Measurements from ENCODE around the gene AFAP1L1. TPM values are rescaled to one million over a fixed set of nuclear protein-coding genes. Genes with fewer than 3 reads are reported as not detected.

Gene AFAP1L1
- total RNA-seq, 1 donor from 2014 or later = not detected

GRCh38 chr5:149279661-149280060 lies 8.0 kb downstream of the AFAP1L1 start:
- TF ChIP-seq CTCF (IDR thresholded peaks at IDR 0.05) = no peak
- DNase-seq (no peak), ATAC-seq (ENCODE audit: low read depth) (no peak)
- intact Hi-C loops (cut with micrococcal nuclease) = loop anchor here (10.0 kb wide), 1 partner anchor 545 kb away; no protein-coding TSS in a partner anchor
- no peak overlapping the region for H3K4me3 Mint-ChIP-seq
- ChIA-PET CTCF (no interaction called here), POLR2A (no interaction called here)
- peaks cover 32% of the 10 kb centered on the region for H3K27me3 Mint-ChIP-seq
- H3K9me3 Mint-ChIP-seq = no peaks in the 10 kb centered on the region
- H3K4me1 Mint-ChIP-seq = no peaks in the 10 kb centered on the region
- H3K27ac Mint-ChIP-seq = no peak overlapping the region
- H3K36me3 Mint-ChIP-seq (ENCODE audit: low read depth) = no peaks in the 10 kb centered on the region

- ATAC-seq (ENCODE audit: low read depth) = no peak
- no peak for TF ChIP-seq CTCF (IDR thresholded peaks at IDR 0.05)
- POLR2A ChIA-PET = no interaction called here
Observed at GRCh38 chr5:149280124-149280523, 8.5 kb downstream of the AFAP1L1 start.

GRCh38 chr5:149280802-149281201 lies 9.1 kb downstream of the AFAP1L1 start:
- ATAC-seq (ENCODE audit: low read depth) (no peak), DNase-seq (no peak)
- no peak overlapping the region for H3K27ac Mint-ChIP-seq
- H3K4me1 Mint-ChIP-seq = no peaks in the 10 kb centered on the region
- peaks cover 32% of the 10 kb centered on the region for H3K27me3 Mint-ChIP-seq
- ChIA-PET CTCF (no interaction called here), POLR2A (no interaction called here)
- H3K36me3 Mint-ChIP-seq (ENCODE audit: low read depth) = no peaks in the 10 kb centered on the region
- intact Hi-C loops (cut with micrococcal nuclease) = no loop called here
- TF ChIP-seq CTCF (IDR thresholded peaks at IDR 0.05) = no peak
- H3K4me3 Mint-ChIP-seq = no peak overlapping the region
- no peaks in the 10 kb centered on the region for H3K9me3 Mint-ChIP-seq

More at GRCh38 chr5:149280124-149280523, 8.5 kb downstream of the AFAP1L1 start:
- CTCF ChIA-PET = no interaction called here
- H3K4me1 Mint-ChIP-seq = no peaks in the 10 kb centered on the region
- H3K4me3 Mint-ChIP-seq = no peak overlapping the region
- H3K36me3 Mint-ChIP-seq (ENCODE audit: low read depth) = no peaks in the 10 kb centered on the region
- intact Hi-C loops (cut with micrococcal nuclease) = no loop called here
- peaks cover 32% of the 10 kb centered on the region for H3K27me3 Mint-ChIP-seq
- no peaks in the 10 kb centered on the region for H3K9me3 Mint-ChIP-seq
- H3K27ac Mint-ChIP-seq = no peak overlapping the region
- no peak for DNase-seq

- no peak overlapping the region for H3K4me3 Mint-ChIP-seq
- ChIA-PET CTCF (no interaction called here), POLR2A (no interaction called here)
- H3K27ac Mint-ChIP-seq = no peak overlapping the region
- no peak for DNase-seq
- intact Hi-C loops (cut with micrococcal nuclease) = no loop called here
- H3K36me3 Mint-ChIP-seq (ENCODE audit: low read depth) = no peaks in the 10 kb centered on the region
- ATAC-seq (ENCODE audit: low read depth) = no peak
- no peak for TF ChIP-seq CTCF (IDR thresholded peaks at IDR 0.05)
- H3K9me3 Mint-ChIP-seq = no peaks in the 10 kb centered on the region
- H3K27me3 Mint-ChIP-seq = peaks cover 28% of the 10 kb centered on the region
- H3K4me1 Mint-ChIP-seq = no peaks in the 10 kb centered on the region
Observed at GRCh38 chr5:149282027-149282965, 10.6 kb downstream of the AFAP1L1 start.

GRCh38 chr5:149282966-149283332 lies 11.3 kb downstream of the AFAP1L1 start:
- ChIA-PET CTCF (no interaction called here), POLR2A (no interaction called here)
- intact Hi-C loops (cut with micrococcal nuclease) = no loop called here
- no peak for ATAC-seq (ENCODE audit: low read depth)
- H3K4me3 Mint-ChIP-seq = no peak overlapping the region
- no peak overlapping the region for H3K27ac Mint-ChIP-seq
- H3K36me3 Mint-ChIP-seq (ENCODE audit: low read depth) = no peaks in the 10 kb centered on the region
- H3K9me3 Mint-ChIP-seq = no peaks in the 10 kb centered on the region
- peaks cover 26% of the 10 kb centered on the region for H3K27me3 Mint-ChIP-seq
- no peak for TF ChIP-seq CTCF (IDR thresholded peaks at IDR 0.05)
- no peaks in the 10 kb centered on the region for H3K4me1 Mint-ChIP-seq
- DNase-seq = no peak
